DMS 273 (cell line): Measurements from ENCODE around the gene BTBD1.
"Not testable (repeated sequence)": the region's sequence is repeated elsewhere in the genome, so short reads cannot be mapped to it uniquely, and the experiment has no call there.

ENCODE experiments used
- DNase-seq: peaks from one replicate; lab custom pipeline; 2025; ENCODE audit not compliant: unreplicated experiment; lab: John Stamatoyannopoulos, UW

BTBD1 gene

DNA sequence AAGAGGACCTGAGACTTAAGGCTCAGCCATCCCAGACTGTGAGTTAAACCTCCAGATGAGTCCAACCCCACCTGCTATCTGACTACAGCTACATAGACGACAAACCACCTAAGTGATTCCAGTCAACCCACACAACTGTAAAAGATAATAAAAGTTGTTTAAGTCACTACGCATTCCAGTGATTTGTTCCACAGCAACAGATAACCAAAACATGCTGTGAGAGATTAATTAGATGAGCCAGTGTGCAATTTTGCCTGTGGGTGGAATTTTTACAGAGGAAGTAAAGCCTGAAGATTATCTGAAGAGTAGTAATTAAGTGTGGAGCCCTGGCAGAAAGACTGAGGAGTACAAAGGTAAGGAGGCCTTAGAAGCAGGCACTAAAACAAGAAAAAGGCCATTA is 5.4 kb downstream of the BTBD1 start:
- DNase-seq, result no peak

GRCh38 chr15:83057696-83058376 is 9.2 kb downstream of the BTBD1 start:
- peak; percentile 6 for DNase-seq

- no peak for DNase-seq
These were observed 10.1 kb downstream of the BTBD1 start for GRCh38 chr15:83057002-83057401.

DNA sequence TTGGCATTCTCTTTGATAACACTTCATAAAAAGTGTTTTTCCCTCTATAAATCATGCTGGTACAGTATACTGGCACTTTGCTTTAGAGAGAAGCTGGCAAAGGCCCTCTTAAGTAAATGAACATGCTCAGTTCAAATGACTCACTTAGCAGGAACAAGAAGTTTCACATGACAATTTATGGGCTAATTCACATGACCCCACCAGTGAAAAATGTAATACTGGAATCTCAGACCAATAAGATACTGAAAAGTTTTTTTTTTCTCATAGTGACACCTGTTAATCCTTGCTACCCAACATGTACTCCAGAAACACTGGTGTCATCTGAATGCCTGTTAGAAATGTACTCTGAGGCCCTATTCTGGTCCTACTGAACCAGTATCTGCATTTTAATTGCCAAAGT is 13.9 kb downstream of the BTBD1 start:
- DNase-seq, result no peak

- no peak for DNase-seq
These were observed 20.4 kb downstream of the BTBD1 start for GRCh38 chr15:83046558-83047127.

DNA sequence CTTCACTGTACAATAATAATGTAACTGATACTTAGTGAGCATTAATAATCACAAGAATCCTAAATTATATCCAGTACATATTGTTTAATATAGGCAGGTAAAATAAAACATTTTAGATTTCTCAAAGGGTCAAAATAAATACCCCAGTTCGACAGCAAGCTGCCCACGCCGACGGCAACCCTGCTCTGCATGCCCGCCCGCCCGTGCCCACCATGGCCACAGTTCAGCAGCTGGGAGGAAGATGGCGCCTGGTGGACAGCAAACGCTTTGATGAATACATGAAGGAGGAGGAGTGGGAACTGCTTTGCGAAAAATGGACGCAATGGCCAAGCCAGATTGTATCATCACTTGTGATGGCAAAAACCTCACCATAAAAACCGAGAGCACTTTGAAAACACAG is 22.9 kb downstream of the BTBD1 start:
- no peak for DNase-seq

- no peak for DNase-seq
These were observed 27.8 kb downstream of the BTBD1 start for GRCh38 chr15:83039206-83039605.

GRCh38 chr15:83036253-83036652 is 30.8 kb downstream of the BTBD1 start:
- DNase-seq, result no peak

DNA sequence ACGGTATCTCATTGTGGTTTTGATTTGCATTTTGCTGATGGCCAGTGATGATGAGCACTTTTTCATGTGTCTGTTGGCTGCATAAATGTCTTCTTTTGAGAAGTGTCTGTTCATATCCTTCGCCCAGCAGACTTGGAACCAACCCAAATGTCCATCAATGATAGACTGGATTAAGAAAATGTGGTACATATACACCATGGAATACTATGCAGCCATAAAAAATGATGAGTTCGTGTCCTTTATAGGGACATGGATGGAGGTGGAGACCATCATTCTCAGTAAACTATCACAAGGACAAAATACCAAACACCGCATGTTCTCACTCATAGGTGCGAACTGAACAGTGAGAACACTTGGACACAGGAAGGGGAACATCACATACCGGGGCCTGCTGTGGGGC is 35.8 kb downstream of the BTBD1 start:
- DNase-seq, result not testable (repeated sequence)

GRCh38 chr15:83030021-83030420 is 37.0 kb downstream of the BTBD1 start:
- DNase-seq, result no peak

DNA sequence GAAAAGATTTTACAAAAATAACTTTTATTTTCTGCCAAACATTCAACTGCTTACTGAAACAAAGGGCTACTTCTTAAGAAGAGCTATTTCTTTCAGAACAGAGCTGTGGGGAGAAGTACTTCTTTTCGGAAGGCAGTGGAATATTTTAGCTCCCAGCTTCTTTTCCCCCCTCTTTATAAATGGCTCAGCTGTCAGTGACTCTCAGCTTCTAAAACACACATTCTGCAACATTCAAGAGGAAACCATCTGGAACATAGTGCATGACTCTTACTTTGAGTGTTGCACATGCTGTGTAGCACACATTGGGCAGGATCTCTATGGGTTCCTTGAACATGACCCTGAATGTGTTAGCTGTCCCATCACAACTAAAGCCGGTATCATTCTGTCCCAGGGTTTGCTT is 48.6 kb downstream of the BTBD1 start:
- peak; percentile 8 for DNase-seq

DNA sequence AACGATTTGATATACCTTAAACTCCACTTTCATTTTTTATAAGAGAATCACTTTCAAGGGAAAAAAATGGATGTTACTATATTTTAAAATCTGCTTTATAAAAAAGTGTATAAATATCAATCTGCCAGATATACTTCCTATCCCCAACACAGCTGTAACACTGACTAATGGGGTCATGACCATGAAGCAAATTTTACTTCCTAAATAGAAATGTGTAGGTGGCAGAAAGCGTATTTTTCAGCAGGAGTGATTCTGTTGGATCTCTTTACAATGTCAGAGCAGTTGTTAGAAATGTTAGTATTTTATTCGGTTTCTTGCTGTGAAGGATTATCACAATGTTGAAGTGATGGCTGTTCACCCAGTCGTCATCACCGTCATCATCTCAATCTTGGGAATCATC is 50.1 kb downstream of the BTBD1 start:
- no peak for DNase-seq

- DNase-seq, result no peak
These were observed 51.7 kb downstream of the BTBD1 start for GRCh38 chr15:83015361-83015760.

DNA sequence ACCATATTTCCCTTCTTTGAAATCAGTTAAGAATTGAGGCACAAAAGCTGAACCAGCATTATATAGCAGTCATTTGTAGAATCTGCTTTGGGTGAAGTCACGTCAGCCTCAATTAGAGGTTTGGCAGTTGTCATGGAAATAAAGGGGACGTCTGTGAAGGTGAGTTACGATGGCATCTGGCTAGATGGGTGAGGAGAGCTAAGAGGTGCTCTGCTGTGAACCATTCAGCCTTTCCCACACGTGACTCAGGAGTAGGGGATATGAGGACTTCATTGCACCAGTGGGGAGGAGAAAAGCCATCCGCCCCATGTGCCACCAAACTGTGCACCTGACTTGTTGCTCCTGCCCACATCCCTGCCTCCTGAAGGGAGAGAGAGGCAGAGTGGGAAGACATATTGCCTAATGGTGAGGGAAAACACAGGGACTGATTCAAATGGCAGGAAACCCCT is 52.8 kb downstream of the BTBD1 start:
- peak; percentile 18 for DNase-seq

DNA sequence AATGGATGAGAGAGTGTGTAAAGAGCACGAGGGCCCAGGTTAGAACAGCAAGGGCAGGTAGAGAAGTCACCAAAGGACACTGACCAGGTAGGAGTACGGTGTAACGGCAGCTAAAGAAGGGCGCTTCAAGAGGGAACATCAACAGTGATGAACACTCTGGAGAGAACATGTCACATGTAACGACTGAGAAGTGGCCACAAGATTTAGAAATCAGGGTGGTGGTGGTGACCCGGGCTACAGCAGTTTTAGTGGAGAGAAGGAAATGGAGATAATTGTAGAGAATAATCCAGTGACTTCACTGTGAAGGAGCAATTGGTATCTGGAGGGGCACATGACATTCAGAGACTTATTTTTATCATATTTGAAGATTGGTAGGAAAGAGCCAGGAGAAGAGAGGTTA is 54.4 kb downstream of the BTBD1 start:
- DNase-seq, result no peak

GRCh38 chr15:83012076-83012426 is 55.0 kb downstream of the BTBD1 start:
- no peak for DNase-seq

- DNase-seq, result peak; percentile 93
These were observed 55.6 kb downstream of the BTBD1 start, which contains the start of gene C15orf40 for GRCh38 chr15:83011271-83012075. Gene C15orf40, minus strand, starts transcription at chr15:83011639. Its CDS starts 32 bp downstream, at chr15:83011607.

DNA sequence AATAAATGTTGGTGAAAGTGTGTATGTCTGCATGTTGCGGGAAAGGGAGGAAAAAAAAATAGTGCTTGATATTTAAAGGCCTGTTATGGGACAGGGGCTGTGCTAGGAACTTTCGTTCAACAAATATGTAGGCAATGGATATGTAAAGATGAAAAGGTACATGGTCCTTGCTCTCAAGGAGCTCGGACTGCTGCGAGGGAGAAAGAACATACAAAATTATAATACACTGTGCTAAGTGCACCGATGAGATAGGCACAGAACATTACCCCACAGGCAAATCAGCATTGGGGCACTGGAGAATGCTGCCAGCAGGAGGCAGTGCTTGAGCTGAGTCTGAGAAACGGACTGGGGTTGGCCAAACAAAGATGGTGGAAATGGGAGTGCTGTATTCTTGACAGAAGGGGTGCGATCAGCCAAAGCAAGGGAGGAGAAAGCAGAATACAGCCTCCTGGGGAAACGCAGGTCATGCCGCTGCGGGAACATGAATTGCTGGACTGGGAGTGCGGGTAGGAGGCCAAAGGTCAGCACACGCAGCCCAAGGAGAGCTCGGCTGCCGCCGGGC is 56.3 kb downstream of the BTBD1 start:
- DNase-seq, result peak; percentile 77

- not testable (repeated sequence) for DNase-seq
These were observed 66.4 kb downstream of the BTBD1 start for GRCh38 chr15:83000672-83001031.

DNA sequence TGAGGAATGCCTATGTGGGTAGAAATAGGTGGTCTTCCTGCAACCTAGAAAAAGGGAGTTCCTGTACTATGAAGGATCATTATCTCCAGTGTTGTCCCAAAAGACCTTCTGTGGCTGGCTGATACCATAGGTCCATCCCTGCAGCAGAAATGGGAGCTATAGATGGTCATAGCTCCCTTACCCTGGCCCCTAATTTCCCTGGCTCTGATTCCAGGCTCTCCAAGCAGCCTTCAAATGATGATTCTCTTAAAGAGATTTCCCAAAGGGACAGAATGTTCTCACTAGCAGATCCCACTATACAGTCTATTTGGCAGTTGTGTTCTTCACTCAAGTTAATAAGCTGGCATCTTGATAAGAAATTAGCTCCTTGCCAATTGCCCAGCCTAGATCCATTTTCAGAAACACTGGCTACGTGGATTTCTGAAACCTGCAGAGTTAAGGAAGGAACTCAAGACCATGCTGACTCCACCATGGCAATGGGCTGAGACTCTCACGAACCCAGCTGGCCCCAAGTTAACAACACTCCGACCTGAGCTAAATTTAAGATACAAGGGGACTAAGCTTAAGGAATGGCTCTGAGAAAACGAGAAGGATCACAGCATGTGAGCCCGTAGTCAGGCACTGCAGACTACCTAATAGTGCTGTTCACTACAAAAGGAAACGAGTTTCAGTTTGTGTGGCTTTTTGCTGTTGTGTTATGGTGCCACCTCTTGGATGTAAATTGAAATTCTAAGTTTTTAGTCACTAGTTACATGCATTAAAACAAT is 67.0 kb downstream of the BTBD1 start:
- peak; percentile 71 for DNase-seq

- DNase-seq, result no peak
These were observed 67.6 kb downstream of the BTBD1 start for GRCh38 chr15:82999426-82999825.
